HEK293T (cell line): ENCODE measurements around the gene TNPO1.

ENCODE experiments used
- BHLHE40 ChIP-seq: fragments of 450-650 bp; IDR thresholded peaks from 2 replicates; pipeline ENCODE4 v1.6.1; 2016; ENCODE audit warnings: mild to moderate bottlenecking, moderate library complexity, borderline replicate concordance
- CTBP1 ChIP-seq: fragments of 450-650 bp; IDR thresholded peaks from 2 replicates; pipeline ENCODE4 v1.6.1; 2016; ENCODE audit warnings: borderline replicate concordance
- ELF4 ChIP-seq: fragments of 450-650 bp; IDR thresholded peaks from 2 replicates; pipeline ENCODE4 v1.6.1; 2017; ENCODE audit warnings: antibody characterized with exemption
- FOXK2 ChIP-seq: fragments of 450-650 bp; IDR thresholded peaks from 2 replicates; pipeline ENCODE4 v1.6.1; 2016; ENCODE audit warnings: mild to moderate bottlenecking
- FOXM1 ChIP-seq: fragments of 450-650 bp; IDR thresholded peaks from 2 replicates; pipeline ENCODE4 v1.6.1; 2017; ENCODE audit warnings: mild to moderate bottlenecking, borderline replicate concordance
- NFRKB ChIP-seq: fragments of 450-650 bp; IDR thresholded peaks from 2 replicates; pipeline ENCODE4 v1.6.1; 2016; ENCODE audit warnings: mild to moderate bottlenecking, moderate library complexity
- SP1 ChIP-seq: fragments of 450-650 bp; IDR thresholded peaks from 2 replicates; pipeline ENCODE4 v1.6.1; 2017
- TARDBP ChIP-seq: fragments of 450-650 bp; IDR thresholded peaks from 2 replicates; pipeline ENCODE4 v1.6.1; 2016
- ZNF384 ChIP-seq: fragments of 450-650 bp; IDR thresholded peaks from 2 replicates; pipeline ENCODE4 v1.6.1; 2016

DNA sequence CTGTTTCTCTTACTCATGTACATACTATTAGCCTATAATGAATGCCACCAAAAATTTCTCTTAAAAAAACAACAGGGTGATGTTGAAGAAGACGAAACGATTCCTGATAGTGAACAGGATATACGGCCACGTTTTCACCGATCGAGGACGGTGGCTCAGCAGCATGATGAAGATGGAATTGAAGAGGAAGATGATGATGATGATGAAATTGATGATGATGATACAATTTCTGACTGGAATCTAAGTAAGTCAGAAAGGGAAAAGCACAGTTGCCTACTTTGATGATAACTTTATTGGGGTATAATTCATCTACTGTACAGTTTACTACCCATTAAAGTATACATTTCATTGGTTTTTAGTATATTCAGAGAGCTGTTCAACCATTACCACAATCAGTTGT is 66.5 kb downstream of the TNPO1 start:
- TF ChIP-seq TARDBP (no peak), SP1 (no peak), ZNF384 (no peak), NFRKB (no peak), ELF4 (no peak), FOXM1 (no peak), CTBP1 (no peak), BHLHE40 (no peak), FOXK2 (no peak)
